Measurements from ENCODE around the gene TIRAP.

Gene TIRAP

GRCh38 chr11:126327281-126328000 is 44.5 kb downstream of the TIRAP start:
- no peak for DNase-seq (ENCODE audit: low read depth)

GRCh38 chr11:126328001-126328390 is 45.1 kb downstream of the TIRAP start:
- no peak for DNase-seq (ENCODE audit: low read depth)

GRCh38 chr11:126328444-126328843 is 45.6 kb downstream of the TIRAP start:
- DNase-seq (ENCODE audit: low read depth) = no peak

DNA sequence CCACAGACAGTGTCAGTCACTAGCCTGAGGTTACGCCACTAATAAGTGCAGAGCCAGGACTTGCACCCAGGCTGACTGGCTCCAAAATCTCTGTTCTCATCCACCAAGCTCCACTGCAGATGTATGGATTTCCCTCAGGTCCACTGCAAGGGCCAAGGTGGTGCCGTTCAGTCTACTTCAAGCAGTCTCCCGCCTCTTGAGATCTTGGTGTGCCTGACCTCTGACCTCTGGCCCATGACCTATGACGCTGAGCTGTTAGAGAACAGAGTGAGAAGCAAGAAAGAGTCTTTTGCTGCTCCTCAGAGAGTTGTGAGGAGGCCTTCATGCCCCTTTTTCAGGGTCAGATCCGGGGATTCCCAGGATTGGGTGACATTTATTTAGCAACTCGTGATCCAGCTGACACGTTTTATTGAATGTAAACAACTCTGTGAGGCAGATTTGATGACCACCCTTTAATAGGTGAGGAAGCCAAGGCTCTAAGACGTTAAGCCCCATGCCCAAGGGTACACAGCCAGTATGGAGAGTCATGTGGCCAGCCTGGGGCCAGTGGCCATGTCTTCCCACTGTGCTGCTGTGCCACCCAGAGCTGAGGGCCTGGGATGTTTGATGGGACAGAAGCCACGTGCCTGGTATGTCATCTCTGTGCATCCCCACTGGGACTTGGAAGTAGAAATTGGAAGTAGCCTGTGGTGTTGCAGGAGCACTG is 46.2 kb downstream of the TIRAP start:
- DNase-seq (ENCODE audit: low read depth) = no peak

DNA sequence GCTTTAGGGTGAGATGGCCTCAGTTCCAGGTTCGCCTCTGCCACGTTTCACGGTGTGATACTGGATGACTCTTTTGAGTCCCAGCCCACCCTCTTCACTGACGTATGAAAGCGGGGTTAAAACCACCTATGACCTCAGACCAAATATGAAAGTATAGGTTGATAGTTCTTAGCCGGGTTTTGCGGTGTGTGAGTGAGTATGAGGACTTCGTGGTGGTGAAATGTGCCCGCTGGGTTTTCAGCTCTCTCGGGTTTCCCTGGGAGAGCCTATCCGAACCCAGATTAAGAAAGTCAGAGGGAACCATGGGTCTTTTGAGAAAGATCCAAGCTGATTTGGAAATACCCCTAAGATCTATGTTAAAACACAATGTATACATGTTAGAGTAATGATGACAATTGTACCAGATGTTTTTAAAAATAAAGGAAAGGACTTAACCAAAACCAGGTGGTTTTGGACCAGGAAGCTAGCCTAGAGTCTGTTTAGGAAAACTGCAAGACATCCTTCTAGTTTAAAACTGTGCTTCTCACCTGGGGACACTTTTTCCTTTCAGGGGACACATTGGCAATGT is 46.8 kb downstream of the TIRAP start:
- no peak for DNase-seq (ENCODE audit: low read depth)

DNA sequence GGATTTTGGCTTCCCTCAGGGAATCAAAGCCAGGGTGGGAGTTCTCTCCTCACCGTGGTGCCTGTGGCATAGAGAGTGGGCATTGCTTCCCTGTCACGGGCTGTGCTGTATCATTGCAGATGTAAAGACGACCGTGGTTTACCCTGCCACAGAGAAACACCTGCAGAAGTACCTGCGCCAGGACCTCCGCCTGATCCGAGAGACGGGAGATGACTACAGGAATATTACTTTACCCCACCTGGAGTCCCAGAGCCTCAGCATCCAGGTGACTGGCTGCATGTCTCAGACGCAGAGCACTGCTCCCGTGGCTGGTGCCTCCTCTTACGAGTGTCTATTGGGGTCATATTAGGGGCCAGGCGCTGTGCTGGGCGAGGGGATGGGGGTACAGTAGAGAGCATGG is 48.4 kb downstream of the TIRAP start:
- DNase-seq (ENCODE audit: low read depth) = no peak

DNA sequence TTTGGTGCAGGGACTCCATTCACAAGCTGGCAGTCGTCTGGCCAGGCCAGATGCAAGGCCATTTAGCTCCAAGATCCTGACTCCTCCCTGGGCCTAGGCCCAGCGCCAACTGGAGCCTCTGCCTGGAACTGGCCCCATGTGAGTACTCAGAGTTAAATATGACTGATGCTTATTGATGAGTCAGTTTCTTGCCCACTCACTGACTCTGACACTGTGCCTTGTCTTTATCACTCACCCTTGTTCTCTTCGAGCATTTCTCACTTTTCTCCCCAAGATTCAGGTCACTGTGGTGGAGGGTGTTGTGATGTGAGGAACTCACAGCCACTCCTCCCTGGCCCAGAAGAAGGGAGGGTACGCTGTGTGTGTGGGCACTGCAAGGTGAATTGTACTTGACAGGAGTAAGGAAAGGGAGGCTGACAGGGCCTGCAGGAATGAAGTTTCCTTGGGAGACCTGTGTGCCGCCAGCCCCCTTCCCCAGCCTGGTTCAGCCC is 49.4 kb downstream of the TIRAP start:
- DNase-seq (ENCODE audit: low read depth) = no peak

DNA sequence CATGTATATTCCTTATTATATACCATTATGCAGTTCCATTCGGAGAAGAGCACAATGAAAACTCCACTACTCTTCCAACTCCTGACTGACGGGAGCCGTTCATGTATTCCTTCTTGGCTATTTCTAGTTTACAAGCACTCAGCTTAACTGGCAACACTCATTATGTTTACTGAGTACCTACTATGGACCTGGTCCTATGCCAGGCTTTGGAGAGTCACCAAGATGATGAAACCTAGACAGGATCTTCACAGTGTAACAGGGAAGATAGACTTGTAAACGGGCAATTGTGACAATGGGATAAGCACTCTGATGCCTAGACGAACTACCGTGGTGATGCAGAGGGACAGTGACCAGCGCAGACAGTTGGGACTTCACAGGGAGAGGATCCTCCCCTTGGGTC is 50.2 kb downstream of the TIRAP start:
- no peak for DNase-seq (ENCODE audit: low read depth)

- DNase-seq (ENCODE audit: low read depth) = no peak
Observed at GRCh38 chr11:126334659-126335462, 52.0 kb downstream of the TIRAP start.

DNA sequence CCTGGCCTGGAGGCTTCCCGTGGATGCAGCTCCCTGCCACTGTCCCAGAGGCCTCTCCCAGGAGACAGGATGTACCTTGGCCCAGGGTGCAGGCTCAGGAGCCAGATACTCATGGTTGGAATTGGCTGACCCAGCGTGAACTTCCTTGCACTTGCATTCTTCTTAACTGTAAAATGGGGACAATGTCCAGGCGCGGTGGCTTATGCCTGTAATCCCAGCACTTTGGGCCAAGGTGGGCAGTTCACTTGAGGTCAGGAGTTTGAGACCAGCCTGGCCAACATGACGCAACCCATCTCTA is 52.5 kb downstream of the TIRAP start:
- DNase-seq (ENCODE audit: low read depth) = no peak

DNA sequence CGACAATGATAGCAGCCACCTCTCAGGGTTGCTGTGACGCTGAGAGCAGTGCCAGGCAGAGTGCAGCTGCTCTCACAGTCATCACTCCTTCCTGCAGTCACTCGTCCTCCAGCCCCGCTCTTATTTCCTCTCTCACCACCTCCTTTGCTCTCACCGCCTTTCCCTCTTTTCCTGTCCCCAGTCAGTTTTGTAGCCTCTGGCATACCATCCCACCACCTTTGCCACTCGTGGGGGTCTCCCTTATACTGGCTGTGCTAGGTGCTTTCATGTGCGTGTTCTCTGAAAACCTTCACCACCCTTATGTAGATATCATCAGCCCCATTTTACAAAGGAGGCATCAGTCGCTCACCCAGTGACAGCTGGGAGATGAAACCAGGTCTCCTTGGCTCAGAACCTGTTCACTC is 53.2 kb downstream of the TIRAP start:
- DNase-seq (ENCODE audit: low read depth) = no peak

GRCh38 chr11:126336671-126337101 is 53.8 kb downstream of the TIRAP start:
- DNase-seq (ENCODE audit: low read depth) = no peak

DNA sequence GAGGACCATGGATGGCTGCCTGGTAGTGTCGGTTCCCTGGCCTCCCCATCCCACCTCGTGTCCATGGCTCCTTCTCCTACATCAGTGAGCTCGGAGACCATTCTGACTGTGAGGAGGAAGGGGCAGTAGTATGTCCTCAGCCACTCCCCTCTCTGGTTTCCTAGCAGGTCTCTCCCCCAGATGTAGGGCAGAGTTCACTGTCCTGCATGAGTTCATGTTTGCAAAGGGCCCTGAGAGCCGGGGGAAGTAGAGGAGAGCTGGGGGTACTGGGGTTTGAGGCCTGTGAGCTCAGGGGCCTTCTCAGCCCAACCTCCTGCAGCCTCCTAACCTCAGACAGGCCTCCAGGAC is 54.2 kb downstream of the TIRAP start:
- DNase-seq (ENCODE audit: low read depth) = no peak

GRCh38 chr11:126337474-126338241 is 54.8 kb downstream of the TIRAP start:
- no peak for DNase-seq (ENCODE audit: low read depth)

DNA sequence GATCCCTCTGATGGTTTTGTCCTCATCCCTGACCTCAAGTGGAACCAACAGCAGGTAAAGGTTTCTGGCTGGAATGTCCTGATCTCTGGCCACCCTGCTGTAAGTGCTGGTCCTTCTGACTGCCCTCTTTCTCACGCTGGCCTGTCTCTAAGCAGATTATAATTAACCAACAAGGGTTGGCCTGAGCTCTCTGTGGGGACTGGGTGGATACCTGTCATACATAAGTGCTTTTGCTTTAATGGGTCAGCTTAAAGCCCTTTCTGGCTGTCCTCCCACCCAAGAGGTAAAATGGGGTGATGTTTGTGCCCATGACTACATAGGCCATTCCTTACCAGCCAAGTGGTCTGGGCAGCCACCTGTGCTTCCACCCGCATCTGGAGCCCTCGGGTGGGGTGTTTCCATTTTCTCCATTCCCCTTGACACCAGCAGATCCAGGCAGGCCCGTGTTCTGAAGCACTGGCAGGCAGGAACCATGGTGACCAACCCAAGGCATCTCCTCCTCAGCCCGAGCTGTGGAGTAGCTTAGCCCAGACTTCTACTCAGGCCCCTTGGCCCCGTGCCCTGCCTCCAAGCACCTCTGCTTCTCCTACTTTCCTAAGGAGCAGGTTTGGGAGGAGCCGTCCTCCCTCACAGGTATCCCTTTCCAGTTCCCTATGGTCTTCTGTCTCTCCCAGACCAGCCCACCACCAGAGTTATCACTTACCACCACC is 55.6 kb downstream of the TIRAP start:
- no peak for DNase-seq (ENCODE audit: low read depth)

- DNase-seq (ENCODE audit: low read depth) = no peak
Observed at GRCh38 chr11:126339073-126339862, 56.4 kb downstream of the TIRAP start.

GRCh38 chr11:126339863-126340434 is 57.1 kb downstream of the TIRAP start:
- DNase-seq (ENCODE audit: low read depth) = no peak

DNA sequence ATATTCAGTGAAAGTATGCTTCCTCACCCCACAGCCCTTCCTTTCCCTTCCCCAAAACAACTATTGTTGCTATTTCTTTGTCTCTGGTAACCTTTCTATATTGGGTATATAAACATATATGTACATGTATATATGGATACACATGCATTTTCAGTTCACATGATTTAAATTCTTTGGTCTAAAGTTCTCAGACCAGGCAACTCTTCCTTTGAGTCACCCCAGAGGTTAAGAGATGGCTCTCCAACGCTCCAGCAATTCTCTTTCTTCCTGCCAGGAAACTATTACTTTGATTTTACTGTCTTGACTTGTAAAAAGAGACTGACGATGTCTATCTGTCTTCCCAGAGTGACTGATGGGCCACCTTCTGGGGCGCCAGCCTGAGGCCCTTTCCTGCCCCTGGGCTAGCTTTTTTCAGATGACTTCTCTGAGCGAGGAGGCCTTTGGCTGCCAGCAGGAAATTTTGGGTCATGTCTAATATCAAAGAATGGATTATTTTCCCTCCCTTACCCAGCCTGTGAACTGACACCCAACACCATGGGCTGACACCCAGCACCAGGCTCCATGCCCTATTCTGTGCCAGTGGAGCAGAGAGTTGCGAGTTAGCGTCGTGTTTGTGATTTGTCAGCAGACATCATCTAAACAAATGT is 58.2 kb downstream of the TIRAP start:
- no peak for DNase-seq (ENCODE audit: low read depth)

- DNase-seq (ENCODE audit: low read depth) = no peak
Observed at GRCh38 chr11:126341760-126342161, 58.9 kb downstream of the TIRAP start.

GRCh38 chr11:126343051-126343450 is 60.2 kb downstream of the TIRAP start:
- no peak for DNase-seq (ENCODE audit: low read depth)
